HG02852 (cell line): Measurements from ENCODE around the gene C1GALT1.
"Not testable (repeated sequence)": the region's sequence is repeated elsewhere in the genome, so short reads cannot be mapped to it uniquely, and the experiment has no call there.

Source experiments
- ATAC-seq: cut with Tn5 transposase; IDR thresholded peaks from one replicate; pipeline ENCODE4 v1.9.1; 2021; ENCODE audit warnings: mild to moderate bottlenecking, moderate library complexity; ENCODE audit not compliant: unreplicated experiment

Gene C1GALT1

GRCh38 chr7:7166318-7166717 lies 16.0 kb upstream of the C1GALT1 start:
- ATAC-seq: no peak

DNA sequence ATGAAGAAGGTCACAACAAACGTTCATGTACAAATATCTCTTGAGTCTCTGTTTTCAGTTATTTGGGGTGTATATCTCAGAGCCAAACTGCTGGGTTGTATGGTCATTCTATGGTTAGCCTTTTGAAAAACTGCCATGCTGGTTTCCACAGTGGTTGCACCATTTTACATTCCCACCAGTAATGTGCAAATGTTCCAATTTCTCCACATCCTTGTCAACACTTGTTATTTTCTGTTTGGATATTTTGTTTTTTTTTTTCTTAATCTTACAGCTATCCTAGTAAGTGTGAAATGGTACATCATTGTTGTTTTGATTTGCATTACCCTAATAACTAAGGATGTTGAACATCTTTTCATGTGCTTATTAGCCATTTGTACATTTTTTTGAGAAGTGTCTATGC lies 13.0 kb upstream of the C1GALT1 start:
- ATAC-seq: no peak

- no peak for ATAC-seq
These were observed 8.2 kb upstream of the C1GALT1 start for GRCh38 chr7:7173956-7174632.

- no peak for ATAC-seq
These were observed 7.2 kb upstream of the C1GALT1 start for GRCh38 chr7:7175075-7175695.

- no peak for ATAC-seq
These were observed 5.8 kb upstream of the C1GALT1 start for GRCh38 chr7:7176406-7177043.

DNA sequence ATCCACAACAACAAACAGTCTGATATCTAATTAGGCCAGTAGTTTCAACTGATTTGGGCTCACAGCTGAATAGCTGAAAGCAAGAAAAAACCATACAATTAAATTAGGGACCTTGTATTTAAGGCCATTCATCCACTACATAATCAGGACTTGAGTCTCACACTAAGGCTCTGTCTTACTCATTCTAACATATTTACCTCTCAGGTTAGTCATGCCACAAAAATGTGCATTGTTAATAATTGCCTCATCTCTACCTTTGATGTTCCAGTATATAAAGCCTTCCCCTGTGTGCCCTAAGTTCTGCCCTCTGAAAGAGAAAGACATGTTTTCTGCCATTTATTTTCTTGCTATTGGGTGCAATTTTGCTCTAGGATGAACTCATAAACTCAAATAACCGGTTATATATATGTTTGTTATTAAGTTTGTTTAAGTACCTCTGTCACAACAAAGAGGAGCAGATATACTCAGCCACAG lies 5.3 kb upstream of the C1GALT1 start:
- ATAC-seq: no peak

DNA sequence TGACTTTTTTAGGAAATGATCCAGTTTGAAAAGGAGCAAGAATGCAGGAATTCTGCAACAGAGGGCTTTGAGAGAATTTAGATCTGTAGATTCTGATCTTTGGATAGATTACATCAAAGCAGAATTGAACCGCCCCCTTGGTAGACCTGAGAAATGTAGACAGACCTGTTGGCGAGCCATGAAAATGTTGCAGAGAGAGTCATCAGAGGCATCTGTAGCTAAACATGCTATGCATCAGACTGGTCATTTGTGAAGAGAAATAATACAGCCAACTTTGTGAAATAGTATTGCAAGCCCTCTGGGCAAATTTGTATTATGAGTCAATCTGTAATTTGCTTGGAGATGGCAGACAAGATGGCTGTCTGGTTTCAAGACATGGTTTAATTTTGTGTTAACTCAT lies 4.3 kb upstream of the C1GALT1 start:
- no peak for ATAC-seq

DNA sequence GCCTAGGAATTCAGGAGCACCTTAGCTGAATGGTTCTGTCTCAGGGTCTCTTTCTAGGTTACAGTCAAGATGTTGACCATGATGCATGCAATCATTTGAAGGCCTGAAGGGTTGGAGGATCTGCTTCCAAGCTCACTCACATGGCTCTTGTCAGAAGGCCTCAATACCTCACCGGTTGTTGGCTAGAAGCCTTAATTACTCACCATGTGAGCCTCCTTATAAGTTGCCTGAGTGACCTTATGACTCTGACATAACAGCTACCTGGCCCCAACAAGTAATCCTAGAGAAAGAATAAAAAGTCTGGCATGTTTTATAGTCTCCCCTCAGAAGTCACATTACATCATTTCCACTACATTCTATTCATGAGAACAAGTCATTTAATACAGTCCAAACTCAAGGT lies 3.4 kb upstream of the C1GALT1 start:
- no peak for ATAC-seq

- no peak for ATAC-seq
These were observed 1.5 kb upstream of the C1GALT1 start for GRCh38 chr7:7180725-7181449.

- peak; percentile 39 for ATAC-seq
These were observed 707 bp upstream of the C1GALT1 start for GRCh38 chr7:7181519-7182155.

- ATAC-seq: peak; percentile 28
These were observed 905 bp downstream of the C1GALT1 start for GRCh38 chr7:7183061-7183837.

- ATAC-seq: no peak
These were observed 1.6 kb downstream of the C1GALT1 start for GRCh38 chr7:7183838-7184463.

DNA sequence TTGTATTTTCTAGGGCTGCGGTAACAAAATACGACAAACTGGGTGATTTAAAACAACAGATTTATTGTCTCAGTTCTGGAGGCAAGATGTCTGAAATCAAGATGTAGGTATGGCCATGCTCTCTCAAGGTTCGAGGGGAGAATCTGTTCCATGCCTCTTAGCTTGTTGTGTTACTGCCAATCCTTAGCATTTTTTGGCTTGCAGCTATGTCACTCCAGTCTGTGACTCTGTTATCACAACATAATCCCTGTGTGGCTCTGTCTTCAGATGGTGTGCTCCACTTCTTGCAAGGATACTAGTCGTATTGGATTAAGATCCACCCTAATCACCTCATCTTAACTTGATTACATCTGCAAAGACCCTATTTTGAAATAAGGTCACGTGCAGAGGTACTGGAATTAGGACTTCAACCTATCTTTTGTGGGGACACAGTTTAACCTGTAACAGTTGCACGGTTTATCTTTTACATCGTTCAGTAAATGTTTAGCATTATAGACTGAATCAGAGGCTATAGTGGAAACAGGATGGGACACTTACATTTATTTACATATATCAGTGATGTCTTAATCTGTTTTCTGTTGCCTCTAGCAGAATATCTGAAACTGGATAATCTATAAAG lies 3.1 kb downstream of the C1GALT1 start:
- ATAC-seq: no peak

DNA sequence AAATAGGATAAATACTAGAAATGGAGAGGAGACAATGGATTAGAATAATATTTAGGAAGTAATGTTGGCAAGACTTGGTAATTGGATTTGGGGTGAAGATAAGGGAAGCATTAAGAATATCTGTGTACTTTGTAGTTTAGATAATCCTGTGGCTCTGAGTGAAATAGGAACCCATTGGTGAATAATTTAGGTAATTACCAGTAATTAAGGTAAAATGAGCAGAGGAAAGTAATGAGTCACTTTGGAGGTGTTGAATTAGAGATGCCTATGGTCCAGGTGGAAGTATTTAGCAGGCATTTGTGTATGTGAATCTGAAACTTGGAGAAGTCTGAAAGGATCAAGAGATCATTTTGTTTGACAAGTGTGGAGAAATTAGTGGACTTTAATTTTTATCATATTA lies 5.7 kb downstream of the C1GALT1 start:
- ATAC-seq: no peak

GRCh38 chr7:7188742-7189141 lies 6.4 kb downstream of the C1GALT1 start:
- no peak for ATAC-seq

DNA sequence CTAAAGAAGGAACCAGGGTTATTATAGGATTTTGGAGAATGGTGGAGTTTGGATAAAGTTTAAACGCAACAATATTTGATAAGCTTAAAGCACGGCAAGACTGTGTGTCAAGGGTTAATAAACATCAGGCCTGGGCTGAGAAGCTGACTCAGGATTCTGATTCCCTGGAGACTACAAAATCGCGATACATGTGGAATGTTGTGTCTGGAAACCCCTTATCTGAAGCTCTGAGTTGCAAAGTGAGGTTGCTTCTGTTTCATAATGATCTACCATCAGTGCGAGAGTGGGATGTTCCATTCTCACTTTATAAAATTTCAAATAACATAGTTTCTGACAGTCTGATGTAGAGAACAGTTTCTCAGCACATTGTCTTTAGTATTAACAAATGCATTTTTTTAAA lies 7.8 kb downstream of the C1GALT1 start:
- no peak for ATAC-seq

- no peak for ATAC-seq
These were observed 8.8 kb downstream of the C1GALT1 start for GRCh38 chr7:7191137-7191536.

DNA sequence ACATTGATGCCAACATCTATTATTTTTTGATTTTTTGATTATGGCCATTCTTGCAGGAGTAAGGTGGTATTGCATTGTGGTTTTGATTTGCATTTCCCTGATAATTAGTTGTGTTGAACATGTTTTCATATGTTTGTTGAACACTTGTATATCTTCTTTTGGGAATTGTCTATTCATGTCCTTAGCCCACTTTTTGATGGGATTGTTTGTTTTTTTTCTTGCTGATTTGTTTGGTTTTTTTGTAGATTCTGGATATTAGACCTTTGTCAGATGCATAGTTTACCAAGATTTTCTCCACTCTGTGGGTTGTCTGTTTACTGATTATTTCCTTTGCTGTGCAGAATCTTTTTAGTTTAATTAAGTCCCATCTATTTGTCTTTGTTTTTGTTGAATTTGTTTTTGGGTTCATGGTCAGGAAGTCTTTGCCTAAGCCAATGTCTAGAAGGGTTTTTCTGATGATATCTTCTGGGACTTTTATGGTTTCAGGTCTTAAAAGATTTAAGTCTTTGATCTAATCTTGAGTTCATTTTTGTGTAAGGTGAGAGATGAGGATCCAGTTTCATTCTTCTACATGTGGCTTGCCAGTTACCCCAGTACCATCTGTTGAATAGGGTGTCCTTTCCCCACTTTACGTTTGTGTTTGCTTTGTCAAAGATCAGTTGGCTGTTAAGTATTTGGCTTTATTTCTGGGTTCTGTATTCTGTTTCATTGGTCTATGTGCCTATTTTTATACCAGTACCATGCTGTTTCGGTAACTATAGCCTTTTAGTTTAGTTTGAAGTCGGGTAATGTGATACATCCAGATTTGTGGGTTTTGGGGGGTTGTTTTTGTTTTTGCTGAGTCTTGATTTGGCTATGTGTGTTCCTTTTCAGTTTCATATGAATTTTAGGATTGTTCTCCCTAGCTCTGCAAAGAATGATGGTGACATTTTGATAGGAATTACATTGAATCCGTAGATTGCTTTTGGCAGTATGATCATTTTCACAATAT lies 10.7 kb downstream of the C1GALT1 start:
- not testable (repeated sequence) for ATAC-seq
